SK-N-MC (cell line): ENCODE measurements around the gene AGBL1.

Experiments
- DNase-seq: peaks from one replicate; pipeline ENCODE4 v3.0.0-alpha.2; 2011; ENCODE audit warnings: low read depth, low spot score
- H3K27ac ChIP-seq: fragments of 200-600 bp; sonication (generic); 2 replicates; pipeline ENCODE4 v1.5.1; 2016; ENCODE audit warnings: mixed run types
- H3K36me3 ChIP-seq: fragments of 200-600 bp; sonication (generic); 2 replicates; pipeline ENCODE4 v1.6.1; 2017; ENCODE audit warnings: antibody characterized with exemption, low read length, mixed read lengths; ENCODE audit not compliant: insufficient read depth
- H3K4me3 ChIP-seq: fragments of 200-600 bp; sonication (generic); 2 replicates; pipeline ENCODE4 v1.5.1; 2016
- H3K9ac ChIP-seq: fragments of 200-600 bp; sonication (generic); 2 replicates; pipeline ENCODE4 v1.8.0; 2017; ENCODE audit warnings: mixed run types, mixed read lengths; ENCODE audit not compliant: insufficient read length
- H3K9me3 ChIP-seq: fragments of 200-600 bp; sonication (generic); 2 replicates; pipeline ENCODE4 v1.6.1; 2017; ENCODE audit warnings: low read depth, mild to moderate bottlenecking, antibody characterized with exemption, low read length, moderate library complexity, mixed read lengths
- EZH2 ChIP-seq: fragments of 200-600 bp; sonication (generic); IDR thresholded peaks from one replicate; pipeline ENCODE4 v1.6.1; 2017; ENCODE audit warnings: antibody characterized with exemption
- FOXP2 ChIP-seq: optimal IDR thresholded peaks from 2 replicates; pipeline ENCODE3; 2011; ENCODE audit warnings: mild to moderate bottlenecking, moderate library complexity; ENCODE audit not compliant: insufficient read depth; ENCODE audit errors: extremely low read length, control extremely low read depth
- POLR2AphosphoS5 ChIP-seq: IDR thresholded peaks from 2 replicates; pipeline ENCODE4 v1.6.1; 2012; ENCODE audit warnings: mild to moderate bottlenecking, low read depth, low read length, borderline replicate concordance

Gene AGBL1

GRCh38 chr15:86163816-86164215 is 84.1 kb downstream of the AGBL1 start:
- Histone ChIP-seq H3K27ac (no peak overlapping the region), H3K4me3 (no peak overlapping the region), H3K36me3 (no peaks in the 10 kb centered on the region), H3K9me3 (no peaks in the 10 kb centered on the region), H3K9ac (no peak overlapping the region)
- TF ChIP-seq FOXP2 (no peak), EZH2 (no peak), POLR2AphosphoS5 (no peak)
- DNase-seq: no peak

- no peak overlapping the region for H3K27ac ChIP-seq
Observed at GRCh38 chr15:86164232-86164898, 84.7 kb downstream of the AGBL1 start.

GRCh38 chr15:86165265-86166211 is 85.9 kb downstream of the AGBL1 start:
- Histone ChIP-seq H3K36me3 (no peaks in the 10 kb centered on the region), H3K4me3 (no peak overlapping the region), H3K9me3 (no peaks in the 10 kb centered on the region), H3K9ac (no peak overlapping the region), H3K27ac (no peak overlapping the region)
- TF ChIP-seq FOXP2 (no peak), POLR2AphosphoS5 (no peak), EZH2 (no peak)
- no peak for DNase-seq

More at GRCh38 chr15:86164232-86164898, 84.7 kb downstream of the AGBL1 start:
- Histone ChIP-seq H3K36me3 (no peaks in the 10 kb centered on the region), H3K4me3 (no peak overlapping the region), H3K9ac (no peak overlapping the region), H3K9me3 (no peaks in the 10 kb centered on the region)
- TF ChIP-seq FOXP2: no peak
- no peak for DNase-seq

- no peak for TF ChIP-seq EZH2
- TF ChIP-seq FOXP2: no peak
- H3K9me3 ChIP-seq: no peaks in the 10 kb centered on the region
- H3K9ac ChIP-seq: no peak overlapping the region
- DNase-seq: no peak
- no peak overlapping the region for H3K4me3 ChIP-seq
- no peak overlapping the region for H3K27ac ChIP-seq
- no peaks in the 10 kb centered on the region for H3K36me3 ChIP-seq
Observed at GRCh38 chr15:86167841-86168240, 88.2 kb downstream of the AGBL1 start.

- no peak overlapping the region for H3K27ac ChIP-seq
- H3K9me3 ChIP-seq: no peaks in the 10 kb centered on the region
- no peaks in the 10 kb centered on the region for H3K36me3 ChIP-seq
- H3K9ac ChIP-seq: no peak overlapping the region
- no peak overlapping the region for H3K4me3 ChIP-seq
- no peak for DNase-seq
- TF ChIP-seq EZH2 (no peak), POLR2AphosphoS5 (no peak), FOXP2 (no peak)
Observed at GRCh38 chr15:86178845-86179244, 99.2 kb downstream of the AGBL1 start.

GRCh38 chr15:86183596-86184491 is 104.2 kb downstream of the AGBL1 start:
- TF ChIP-seq EZH2 (no peak), FOXP2 (no peak), POLR2AphosphoS5 (no peak)
- no peak overlapping the region for H3K4me3 ChIP-seq
- no peak overlapping the region for H3K9ac ChIP-seq
- H3K36me3 ChIP-seq: no peaks in the 10 kb centered on the region
- H3K9me3 ChIP-seq: no peaks in the 10 kb centered on the region
- no peak overlapping the region for H3K27ac ChIP-seq
- no peak for DNase-seq

- TF ChIP-seq POLR2AphosphoS5: no peak
- no peak for TF ChIP-seq FOXP2
- TF ChIP-seq EZH2: no peak
- H3K27ac ChIP-seq: no peak overlapping the region
- no peak overlapping the region for H3K9ac ChIP-seq
- no peaks in the 10 kb centered on the region for H3K36me3 ChIP-seq
- no peak for DNase-seq
- H3K9me3 ChIP-seq: no peaks in the 10 kb centered on the region
- no peak overlapping the region for H3K4me3 ChIP-seq
Observed at GRCh38 chr15:86193716-86194380, 114.2 kb downstream of the AGBL1 start.

GRCh38 chr15:86197770-86198169 is 118.1 kb downstream of the AGBL1 start:
- no peak for DNase-seq
- no peak for TF ChIP-seq POLR2AphosphoS5
- no peak for TF ChIP-seq FOXP2
- no peak for TF ChIP-seq EZH2
- no peak overlapping the region for H3K4me3 ChIP-seq

More at GRCh38 chr15:86197770-86198169, 118.1 kb downstream of the AGBL1 start:
- H3K27ac ChIP-seq: no peak overlapping the region
- no peaks in the 10 kb centered on the region for H3K9me3 ChIP-seq
- H3K9ac ChIP-seq: no peak overlapping the region
- H3K36me3 ChIP-seq: no peaks in the 10 kb centered on the region
